NCI-H1092 (cell line): ENCODE measurements around the gene DSN1.

Source experiments
- DNase-seq: peaks from one replicate; lab custom pipeline; 2025; lab: John Stamatoyannopoulos, UW

DSN1 gene

GRCh38 chr20:36795691-36796090 lies 22.1 kb upstream of the DSN1 start:
- no peak for DNase-seq

GRCh38 chr20:36794116-36794474 lies 20.5 kb upstream of the DSN1 start:
- DNase-seq, result no peak

- no peak for DNase-seq
These were observed 19.9 kb upstream of the DSN1 start for GRCh38 chr20:36793294-36794115.

GRCh38 chr20:36792422-36792821 lies 18.9 kb upstream of the DSN1 start:
- DNase-seq, result no peak

- no peak for DNase-seq
These were observed 18.3 kb upstream of the DSN1 start for GRCh38 chr20:36791862-36792261.

GRCh38 chr20:36786663-36787062 lies 13.1 kb upstream of the DSN1 start:
- no peak for DNase-seq

GRCh38 chr20:36786246-36786645 lies 12.7 kb upstream of the DSN1 start:
- no peak for DNase-seq

- no peak for DNase-seq
These were observed 11.7 kb upstream of the DSN1 start for GRCh38 chr20:36785308-36785707.

GRCh38 chr20:36784900-36785299 lies 11.3 kb upstream of the DSN1 start:
- DNase-seq, result no peak

- DNase-seq, result no peak
These were observed 10.6 kb upstream of the DSN1 start for GRCh38 chr20:36784116-36784515.

GRCh38 chr20:36779656-36780025 lies 6.1 kb upstream of the DSN1 start:
- no peak for DNase-seq

- DNase-seq, result no peak
These were observed 5.5 kb upstream of the DSN1 start for GRCh38 chr20:36778831-36779655.

GRCh38 chr20:36777576-36777975 lies 4.0 kb upstream of the DSN1 start:
- DNase-seq, result no peak

- no peak for DNase-seq
These were observed 3.6 kb upstream of the DSN1 start for GRCh38 chr20:36777167-36777566.

GRCh38 chr20:36775826-36776225 lies 2.3 kb upstream of the DSN1 start:
- no peak for DNase-seq

GRCh38 chr20:36775196-36775595 lies 1.6 kb upstream of the DSN1 start:
- DNase-seq, result no peak

- no peak for DNase-seq
These were observed 411 bp downstream of the DSN1 start for GRCh38 chr20:36773107-36773596.

- DNase-seq, result no peak
These were observed 2.9 kb downstream of the DSN1 start for GRCh38 chr20:36770680-36771079.

- DNase-seq, result no peak
These were observed 4.7 kb downstream of the DSN1 start for GRCh38 chr20:36768768-36769430.

- no peak for DNase-seq
These were observed 12.4 kb downstream of the DSN1 start for GRCh38 chr20:36761125-36761524.

- no peak for DNase-seq
These were observed 12.9 kb downstream of the DSN1 start for GRCh38 chr20:36760647-36761046.

GRCh38 chr20:36758276-36758675 lies 15.3 kb downstream of the DSN1 start:
- no peak for DNase-seq

- DNase-seq, result no peak
These were observed 17.1 kb downstream of the DSN1 start for GRCh38 chr20:36756496-36756895.
